Nasal cavity respiratory epithelium epithelial cell of viscerocranial mucosa (primary cell): ENCODE results near the gene P2RY14. TPM values are rescaled to one million over a fixed set of nuclear protein-coding genes. Genes with fewer than 3 reads are reported as not detected.

Experiments
- total RNA-seq: library from RNA; depleted of rRNA; stranded (reverse); fragments of >200 nt; gene quantifications from 2 replicates; pipeline ENCODE4 v1.2.3, GENCODE V29; 2014

The P2RY14 gene
- total RNA-seq: not detected in 2 replicates

GRCh38 chr3:151278230-151278629 is at the start of gene P2RY14:
P2RY14 (minus strand) TSS chr3:151278542; CDS start chr3:151214316, 64,226 bp downstream.

GRCh38 chr3:151316267-151316991 is 38.1 kb upstream of the P2RY14 start, which contains the start of gene GPR87:
GPR87 (minus strand) TSS chr3:151316820; CDS start chr3:151300100, 16,720 bp downstream.

GRCh38 chr3:151203051-151203420 is 75.3 kb downstream of the P2RY14 start, which contains the start of gene GPR171:
GPR171 (minus strand) TSS chr3:151203216; CDS start chr3:151199386, 3,830 bp downstream.

Other genes starting within 250 kb of the P2RY14 start
- gene MED12L, start 192.9 kb downstream of the P2RY14 start, total RNA-seq: under 0.01 and 0.14 TPM in 2 replicates
- not detected in 2 replicates for gene GPR171, start 75.3 kb downstream of the P2RY14 start, total RNA-seq
- gene GPR87, start 38.3 kb upstream of the P2RY14 start, total RNA-seq: 92.6 and 121 TPM in 2 replicates
- gene P2RY13, start 51.0 kb upstream of the P2RY14 start, total RNA-seq: not detected in 2 replicates
- not detected in 2 replicates for gene P2RY12, start 106.2 kb upstream of the P2RY14 start, total RNA-seq
- gene IGSF10, start 182.5 kb upstream of the P2RY14 start, total RNA-seq: under 0.01 TPM in 2 replicates